Sigmoid colon (tissue), 7 donors: ENCODE results near the gene GDF2. TPM values are rescaled to one million over a fixed set of nuclear protein-coding genes. Genes with fewer than 3 reads are reported as not detected.

Source experiments
- DNase-seq: peaks from one replicate; pipeline ENCODE4 v3.0.0-alpha.2; 2019
- H3K27ac ChIP-seq, 4 donors: fragments of 200-600 bp; sonication (generic); one replicate each; pipeline ENCODE4 v1.5.1; 2016 to 2019; ENCODE audit warnings: mild to moderate bottlenecking in 1 of 4
- H3K27me3 ChIP-seq, 3 donors: fragments of 200-600 bp; sonication (generic); one replicate each; pipeline ENCODE4 v1.5.1; 2019; ENCODE audit warnings: mild to moderate bottlenecking in 1 of 3
- H3K36me3 ChIP-seq, 4 donors: fragments of 200-600 bp; sonication (generic); one replicate each; pipeline ENCODE4 v1.5.1; 2016 to 2019
- H3K4me1 ChIP-seq, 4 donors: fragments of 200-600 bp; sonication (generic); one replicate each; pipeline ENCODE4 v1.5.1; 2017 to 2019
- H3K4me3 ChIP-seq, 4 donors: fragments of 200-600 bp; sonication (generic); one replicate each; pipeline ENCODE4 v1.5.1; 2017 to 2019; ENCODE audit warnings: mild to moderate bottlenecking in 2 of 4, moderate library complexity in 1 of 4
- H3K9me3 ChIP-seq, 4 donors: fragments of 200-600 bp in 3 of 4; sonication (generic) in 3 of 4; one replicate each; pipeline versions ENCODE4 v1.5.1 to v1.6.1; 2013 to 2019
- EP300 ChIP-seq, 4 donors: sonication (generic); formaldehyde crosslinking; IDR thresholded peaks; one replicate each; pipeline ENCODE4 v1.6.1; 2017; ENCODE audit warnings: antibody characterized with exemption in 4 of 4
- POLR2A ChIP-seq, 2 donors: fragments of 450-650 bp; IDR thresholded peaks; one replicate each; pipeline ENCODE4 v1.6.1; 2016; ENCODE audit warnings: antibody characterized with exemption in 2 of 2, mild to moderate bottlenecking in 2 of 2, moderate library complexity in 2 of 2
- POLR2AphosphoS5 ChIP-seq, 4 donors: sonication (generic); formaldehyde crosslinking; IDR thresholded peaks; one replicate each; pipeline ENCODE4 v1.6.1; 2017; ENCODE audit warnings: antibody characterized with exemption in 4 of 4
- WGBS, 2 donors: extraction: QIAGEN DNeasy Blood & Tissue Kit; methylation state at CpG; one replicate each; pipeline ENCODE4 v1.1.7; 2013; 5-methylcytosine and 5-hydroxymethylcytosine counted together
- intact Hi-C: fragments of 100-400 bp; cut with DNase I; formaldehyde crosslinking; loops from one replicate; pipeline ENCODE4 v1.15.1; 2023
- polyA plus RNA-seq, 3 donors: library from polyadenylated mRNA; stranded (reverse); fragments of 200-250 nt; gene quantifications; one replicate each; pipeline ENCODE4 v1.2.3, GENCODE V29; 2013
- total RNA-seq, 4 donors: library from RNA; depleted of rRNA; stranded (reverse); fragments of >200 nt; gene quantifications; one replicate each; pipeline ENCODE4 v1.1.0, GENCODE V29; 2016
- TF ChIP-seq, protein P1 (sequence below), 4 experiments: fragments of 450-650 bp in 3 of 4; fragments of 200-600 bp in 1 of 4; IDR thresholded peaks; one replicate each; pipeline ENCODE4 v1.5.1; 2016 to 2019; ENCODE audit warnings: antibody characterized with exemption in 4 of 4, mild to moderate bottlenecking in 3 of 4, moderate library complexity in 2 of 4
- donor health status: healthy with polysubstance abuse.
- donor health status: Bipolar disorder and iron deficiency.
- donor health status: healthy.

Gene GDF2
- total and polyA plus RNA-seq, 7 donors = not detected

DNA sequence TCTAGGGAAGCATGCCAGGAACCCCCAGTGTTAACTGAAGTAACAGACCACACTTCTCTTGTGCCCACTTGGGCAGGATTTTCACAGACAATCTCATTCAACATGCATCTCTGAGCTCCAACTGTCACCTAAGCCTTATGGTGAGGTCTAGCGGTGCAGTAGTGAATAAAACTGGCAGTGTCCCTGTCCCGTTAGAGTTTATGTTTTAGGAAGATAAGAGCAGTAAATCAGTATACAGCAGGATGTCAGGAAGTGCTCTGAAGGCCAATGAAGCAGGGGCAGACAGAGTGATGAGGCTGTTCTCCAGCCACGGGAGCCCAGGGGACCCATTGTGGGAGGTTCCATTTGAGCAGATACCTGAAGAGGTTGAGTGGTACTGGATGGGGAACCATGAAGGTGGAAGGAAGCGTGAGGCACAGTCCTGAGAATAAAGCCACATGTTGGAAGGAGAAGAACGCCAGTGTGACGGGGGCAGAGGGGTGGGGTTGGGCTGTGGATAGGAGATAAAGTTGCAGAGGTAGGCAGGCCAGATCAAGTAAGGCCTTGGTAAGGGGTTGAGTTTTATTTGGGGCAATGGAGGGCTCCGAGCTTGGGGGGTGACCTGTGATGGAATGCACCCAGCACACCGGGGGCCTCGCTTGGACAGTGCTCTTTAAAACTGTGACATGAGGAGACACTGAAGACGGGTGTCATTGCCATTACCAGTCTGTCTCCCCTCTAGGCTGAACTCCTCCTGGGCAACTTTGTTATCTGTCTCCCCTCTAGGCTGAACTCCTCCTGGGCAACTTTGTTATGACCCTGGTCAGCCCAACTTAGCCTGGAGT lies 15.7 kb upstream of the GDF2 start:
- H3K36me3 ChIP-seq = no peaks in the 10 kb centered on the region
- no peaks in the 10 kb centered on the region for H3K9me3 ChIP-seq
- no peak for TF ChIP-seq POLR2A (IDR thresholded peaks at IDR 0.05)
- no peak for TF ChIP-seq POLR2AphosphoS5 (IDR thresholded peaks at IDR 0.05)
- TF ChIP-seq EP300 (IDR thresholded peaks at IDR 0.05) = no peak
- TF ChIP-seq, protein P1, sequence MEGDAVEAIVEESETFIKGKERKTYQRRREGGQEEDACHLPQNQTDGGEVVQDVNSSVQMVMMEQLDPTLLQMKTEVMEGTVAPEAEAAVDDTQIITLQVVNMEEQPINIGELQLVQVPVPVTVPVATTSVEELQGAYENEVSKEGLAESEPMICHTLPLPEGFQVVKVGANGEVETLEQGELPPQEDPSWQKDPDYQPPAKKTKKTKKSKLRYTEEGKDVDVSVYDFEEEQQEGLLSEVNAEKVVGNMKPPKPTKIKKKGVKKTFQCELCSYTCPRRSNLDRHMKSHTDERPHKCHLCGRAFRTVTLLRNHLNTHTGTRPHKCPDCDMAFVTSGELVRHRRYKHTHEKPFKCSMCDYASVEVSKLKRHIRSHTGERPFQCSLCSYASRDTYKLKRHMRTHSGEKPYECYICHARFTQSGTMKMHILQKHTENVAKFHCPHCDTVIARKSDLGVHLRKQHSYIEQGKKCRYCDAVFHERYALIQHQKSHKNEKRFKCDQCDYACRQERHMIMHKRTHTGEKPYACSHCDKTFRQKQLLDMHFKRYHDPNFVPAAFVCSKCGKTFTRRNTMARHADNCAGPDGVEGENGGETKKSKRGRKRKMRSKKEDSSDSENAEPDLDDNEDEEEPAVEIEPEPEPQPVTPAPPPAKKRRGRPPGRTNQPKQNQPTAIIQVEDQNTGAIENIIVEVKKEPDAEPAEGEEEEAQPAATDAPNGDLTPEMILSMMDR (IDR thresholded peaks at IDR 0.05) = no peak
- no peak for DNase-seq
- H3K27me3 ChIP-seq = peaks cover 0 to 21% (median 11%) of the 10 kb centered on the region in 3 donors
- 65 to 74% methylated on average over 10 of the region's 10 CpGs for WGBS, 2 donors
- no peak overlapping the region for H3K4me3 ChIP-seq
- no peaks in the 10 kb centered on the region for H3K4me1 ChIP-seq
- H3K27ac ChIP-seq = no peak overlapping the region
- intact Hi-C loops = no loop called here

DNA sequence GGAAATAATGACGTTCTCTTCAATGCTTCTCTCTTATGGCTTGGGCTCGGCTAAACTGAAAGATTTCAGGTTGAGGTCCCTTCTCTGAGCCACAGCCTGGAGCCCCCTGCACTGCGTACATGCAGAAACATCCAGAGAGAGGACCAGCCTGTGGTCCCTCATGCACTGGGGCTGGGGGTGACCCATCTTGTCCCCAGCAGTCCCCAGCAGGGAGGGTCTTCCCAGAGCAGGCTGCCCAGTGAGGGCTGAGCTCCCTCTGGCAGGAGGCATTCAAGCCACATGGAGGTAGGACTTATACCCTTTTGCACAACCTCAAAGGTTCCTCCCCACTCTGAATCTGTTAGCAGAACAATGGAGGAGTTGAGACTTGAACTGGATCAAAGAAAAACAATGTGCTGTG lies 14.9 kb upstream of the GDF2 start:
- Histone ChIP-seq H3K36me3 (no peaks in the 10 kb centered on the region), H3K27ac (no peak overlapping the region), H3K9me3 (no peaks in the 10 kb centered on the region), H3K4me1 (peaks cover 0 to 5% (median 1%) of the 10 kb centered on the region in 4 donors), H3K27me3 (peaks cover 0 to 13% (median 8%) of the 10 kb centered on the region in 3 donors), H3K4me3 (no peak overlapping the region)
- no peak for TF ChIP-seq POLR2A (IDR thresholded peaks at IDR 0.05)
- TF ChIP-seq EP300 (IDR thresholded peaks at IDR 0.05) = no peak
- no peak for TF ChIP-seq POLR2AphosphoS5 (IDR thresholded peaks at IDR 0.05)
- TF ChIP-seq, protein P1 (IDR thresholded peaks at IDR 0.05) = no peak
- WGBS, 2 donors = 90 to 91% methylated on average over 3 of the region's 3 CpGs
- DNase-seq = no peak
- intact Hi-C loops = no loop called here

DNA sequence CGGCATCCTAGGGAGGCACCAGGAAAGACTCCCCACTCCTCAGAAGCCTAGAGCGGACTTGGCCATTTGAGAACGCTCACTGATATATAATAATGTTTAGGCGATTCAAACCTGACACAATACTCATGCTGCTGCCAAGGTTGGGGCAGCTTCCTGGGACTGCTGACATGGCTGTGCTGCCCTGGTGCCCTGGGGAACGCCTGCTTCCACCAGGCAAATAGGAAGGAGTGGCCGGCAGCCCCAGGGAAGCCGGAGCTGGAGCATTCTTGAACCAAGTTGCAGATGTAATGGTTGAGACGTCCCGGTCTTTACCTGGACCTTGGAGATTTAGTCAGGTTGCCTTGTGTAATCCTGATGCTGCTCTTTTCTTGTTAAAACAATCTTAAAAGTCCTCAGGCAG lies 13.5 kb upstream of the GDF2 start:
- no peak overlapping the region for H3K4me3 ChIP-seq
- no peaks in the 10 kb centered on the region for H3K36me3 ChIP-seq
- WGBS, 2 donors = 84 to 85% methylated on average over 9 of the region's 9 CpGs
- TF ChIP-seq EP300 (IDR thresholded peaks at IDR 0.05) = no peak
- TF ChIP-seq POLR2AphosphoS5 (IDR thresholded peaks at IDR 0.05) = no peak
- TF ChIP-seq, protein P1 (IDR thresholded peaks at IDR 0.05) = no peak
- TF ChIP-seq POLR2A (IDR thresholded peaks at IDR 0.05) = no peak
- no peak for DNase-seq
- H3K27me3 ChIP-seq = peaks cover 0 to 4% (median 0%) of the 10 kb centered on the region in 3 donors
- intact Hi-C loops = no loop called here
- H3K4me1 ChIP-seq = peaks cover 0 to 5% (median 1%) of the 10 kb centered on the region in 4 donors
- H3K9me3 ChIP-seq = no peaks in the 10 kb centered on the region
- no peak overlapping the region for H3K27ac ChIP-seq

DNA sequence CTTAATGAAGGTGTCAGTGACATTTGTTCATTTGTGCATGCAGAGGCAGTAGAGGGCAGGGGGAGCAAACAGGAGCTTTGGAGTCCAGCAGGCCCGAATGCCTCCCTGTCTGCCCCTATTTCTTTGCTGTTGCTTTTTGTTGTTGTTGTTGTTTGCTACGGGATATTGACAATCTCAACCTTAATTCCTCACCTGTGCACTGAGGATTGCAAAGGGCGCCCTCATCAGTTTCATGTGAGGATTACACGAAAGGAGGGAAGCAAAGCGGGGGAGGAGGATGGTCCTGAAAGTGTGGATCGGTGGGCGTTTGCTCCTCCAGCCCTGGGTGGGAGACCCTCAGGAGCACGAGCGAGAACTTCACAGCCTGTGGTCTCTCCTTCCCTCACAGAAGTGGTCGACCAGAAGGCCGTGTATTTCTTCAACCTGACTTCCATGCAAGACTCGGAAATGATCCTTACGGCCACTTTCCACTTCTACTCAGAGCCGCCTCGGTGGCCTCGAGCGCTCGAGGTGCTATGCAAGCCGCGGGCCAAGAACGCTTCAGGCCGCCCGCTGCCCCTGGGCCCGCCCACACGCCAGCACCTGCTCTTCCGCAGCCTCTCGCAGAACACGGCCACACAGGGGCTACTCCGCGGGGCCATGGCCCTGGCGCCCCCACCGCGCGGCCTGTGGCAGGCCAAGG lies 12.7 kb upstream of the GDF2 start:
- Histone ChIP-seq H3K4me3 (no peak overlapping the region), H3K9me3 (no peaks in the 10 kb centered on the region), H3K36me3 (no peaks in the 10 kb centered on the region), H3K4me1 (peaks cover 0 to 5% (median 1%) of the 10 kb centered on the region in 4 donors), H3K27me3 (peaks cover 0 to 4% (median 0%) of the 10 kb centered on the region in 3 donors), H3K27ac (no peak overlapping the region)
- TF ChIP-seq POLR2A (IDR thresholded peaks at IDR 0.05) = no peak
- TF ChIP-seq, protein P1 (IDR thresholded peaks at IDR 0.05) = no peak
- no peak for TF ChIP-seq EP300 (IDR thresholded peaks at IDR 0.05)
- no peak for TF ChIP-seq POLR2AphosphoS5 (IDR thresholded peaks at IDR 0.05)
- no peak for DNase-seq
- intact Hi-C loops = loop anchor here (2.0 kb wide), 2 partner anchors 263 to 285 kb away; no protein-coding TSS in a partner anchor
- 88 to 89% methylated on average over 34 of the region's 34 CpGs for WGBS, 2 donors
